Colonic mucosa (tissue), 4 donors: Measurements from ENCODE around the gene STOML2. TPM values are rescaled to one million over a fixed set of nuclear protein-coding genes. Genes with fewer than 3 reads are reported as not detected.

Source experiments
- DNase-seq: peaks from one replicate; pipeline ENCODE4 v3.0.0-alpha.2; 2020
- H3K27ac ChIP-seq: fragments of 200-600 bp; one replicate; pipeline ENCODE4 v1.8.0; 2021
- H3K27me3 ChIP-seq: fragments of 200-600 bp; one replicate; pipeline ENCODE4 v1.8.0; 2021
- H3K36me3 ChIP-seq: fragments of 200-600 bp; one replicate; pipeline ENCODE4 v1.8.0; 2021
- H3K4me1 ChIP-seq: fragments of 200-600 bp; one replicate; pipeline ENCODE4 v1.8.0; 2021; ENCODE audit warnings: mild to moderate bottlenecking
- H3K4me3 ChIP-seq: fragments of 200-600 bp; one replicate; pipeline ENCODE4 v1.8.0; 2021
- H3K9ac ChIP-seq, 2 donors: one replicate each; pipeline ENCODE4 v1.7.0; 2013; ENCODE audit warnings: control low read depth in 2 of 2, low read depth in 2 of 2, low read length in 2 of 2
- H3K9me3 ChIP-seq: fragments of 200-600 bp; one replicate; pipeline ENCODE4 v1.8.0; 2021
- CTCF ChIP-seq: fragments of 200-600 bp; IDR thresholded peaks from one replicate; pipeline ENCODE4 v1.8.0; 2022; ENCODE audit warnings: antibody characterized with exemption, mild to moderate bottlenecking
- intact Hi-C: fragments of 100-400 bp; cut with DNase I; formaldehyde crosslinking; loops from one replicate; pipeline ENCODE4 v1.14.1; 2022
- total RNA-seq, 2 donors: library from RNA; stranded (reverse); fragmentation: NEBNext Ultra II Directional in 1 of 2; extraction: Animal tissue kit (Norgen Biotek cat#: 25700) in 1 of 2; gene quantifications; one replicate each; pipeline ENCODE4 v1.2.1, GENCODE V29; 2021
- donor health status: healthy.
- donor health status: DM: no; HTN: no; CAD: no.
- donor health status: DM: no; HTN: no; CAD: no.

Gene STOML2
- total RNA-seq, 2 donors from 2014 or later = 111 to 233 TPM

GRCh38 chr9:35091536-35091935 lies 11.4 kb downstream of the STOML2 start:
- Histone ChIP-seq H3K9ac (no peak overlapping the region), H3K4me1 (no peaks in the 10 kb centered on the region), H3K27me3 (no peaks in the 10 kb centered on the region), H3K36me3 (no peaks in the 10 kb centered on the region), H3K27ac (no peak overlapping the region), H3K4me3 (no peak overlapping the region), H3K9me3 (no peaks in the 10 kb centered on the region)
- DNase-seq = no peak
- no peak for TF ChIP-seq CTCF
- intact Hi-C loops = loop anchor here (10.0 kb wide), 1 partner anchor 187 kb away; no protein-coding TSS in a partner anchor

DNA sequence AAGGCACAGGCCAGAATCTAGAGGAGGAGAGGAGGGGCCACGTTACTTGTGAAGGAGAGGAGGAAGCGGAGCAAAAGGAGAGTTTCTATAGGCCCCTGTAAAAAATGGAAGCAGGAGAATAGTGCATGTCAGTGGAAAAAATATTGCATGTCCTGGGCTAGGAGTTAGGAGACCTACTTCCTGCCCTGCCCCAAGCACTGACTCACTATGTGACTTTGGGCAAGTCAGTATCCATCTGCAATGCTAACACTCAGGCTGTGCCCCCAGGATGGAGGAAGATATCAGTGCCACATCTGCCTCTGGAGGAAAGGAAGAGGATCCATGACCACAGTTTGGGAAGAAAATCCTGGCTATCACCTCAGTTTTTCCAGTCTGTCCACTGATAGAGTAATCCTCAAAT lies 13.5 kb downstream of the STOML2 start:
- no peak overlapping the region for H3K27ac ChIP-seq
- no peak overlapping the region for H3K9ac ChIP-seq
- no peaks in the 10 kb centered on the region for H3K9me3 ChIP-seq
- H3K4me3 ChIP-seq = no peak overlapping the region
- no peaks in the 10 kb centered on the region for H3K27me3 ChIP-seq
- intact Hi-C loops = no loop called here
- H3K4me1 ChIP-seq = no peaks in the 10 kb centered on the region
- no peaks in the 10 kb centered on the region for H3K36me3 ChIP-seq
- TF ChIP-seq CTCF = no peak
- no peak for DNase-seq

DNA sequence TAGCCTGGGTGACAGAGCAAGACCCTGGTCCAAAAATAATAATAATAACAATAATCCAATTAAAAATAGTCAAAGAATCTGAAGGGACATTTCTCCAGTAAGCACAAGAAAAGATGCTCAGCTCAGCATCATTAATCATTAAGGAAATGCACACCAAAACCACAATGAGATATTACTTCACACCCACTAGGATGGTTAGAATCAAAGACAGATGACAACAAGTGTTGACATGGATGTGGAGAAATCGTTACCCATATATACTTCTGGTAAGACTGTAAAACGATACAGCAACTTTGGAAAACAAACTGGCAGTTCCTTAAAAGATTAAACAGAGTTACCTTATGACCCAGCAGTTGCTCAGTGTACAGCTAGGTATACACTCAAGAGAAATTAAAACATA lies 17.9 kb downstream of the STOML2 start:
- TF ChIP-seq CTCF = no peak
- Histone ChIP-seq H3K36me3 (no peaks in the 10 kb centered on the region), H3K9ac (no peak overlapping the region), H3K4me1 (no peaks in the 10 kb centered on the region), H3K27me3 (no peaks in the 10 kb centered on the region), H3K9me3 (no peaks in the 10 kb centered on the region), H3K27ac (no peak overlapping the region), H3K4me3 (no peak overlapping the region)
- intact Hi-C loops = no loop called here
- no peak for DNase-seq

- no peaks in the 10 kb centered on the region for H3K27me3 ChIP-seq
- TF ChIP-seq CTCF = no peak
- no peaks in the 10 kb centered on the region for H3K9me3 ChIP-seq
- peak; percentile 95 for DNase-seq
- intact Hi-C loops = no loop called here
- peak within 1 kb of the TSS; percentile 48 to 76 for H3K9ac ChIP-seq
- peak within 1 kb of the TSS; percentile 89 for H3K4me3 ChIP-seq
- peak within 1 kb of the TSS; percentile 84 for H3K27ac ChIP-seq
- no peaks in the 10 kb centered on the region for H3K36me3 ChIP-seq
- peaks cover 6% of the 10 kb centered on the region for H3K4me1 ChIP-seq
Measured at GRCh38 chr9:35079426-35080341, 23.2 kb downstream of the STOML2 start, which contains the start of gene FANCG. Gene FANCG (minus strand): TSS chr9:35079942. CDS start chr9:35079524, 418 bp downstream.

DNA sequence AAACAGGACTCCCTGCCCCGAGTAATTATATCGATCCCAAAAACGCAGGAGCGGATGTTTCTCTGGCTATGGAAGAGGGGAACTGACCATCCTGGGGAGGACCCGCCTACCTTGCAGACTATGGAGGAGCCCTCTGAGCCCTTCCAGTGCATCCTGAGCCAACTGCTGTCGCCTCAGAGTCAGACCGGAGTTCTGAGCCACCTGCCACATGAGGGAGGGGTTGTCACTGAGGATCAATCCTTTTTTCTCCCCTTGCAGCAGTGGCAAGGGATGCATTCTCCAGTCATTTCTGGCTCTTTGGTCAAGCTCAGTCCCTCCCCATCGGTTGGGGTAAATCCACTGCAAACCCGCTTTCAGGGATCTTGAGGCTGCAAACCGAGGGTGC lies 23.9 kb downstream of the STOML2 start:
- no peaks in the 10 kb centered on the region for H3K27me3 ChIP-seq
- peak overlapping the region; percentile 89 for H3K4me3 ChIP-seq
- intact Hi-C loops = no loop called here
- H3K27ac ChIP-seq = peak overlapping the region; percentile 84
- H3K9ac ChIP-seq = peak overlapping the region; percentile 48 to 76
- DNase-seq = no peak
- H3K36me3 ChIP-seq = no peaks in the 10 kb centered on the region
- H3K4me1 ChIP-seq = peaks cover 6% of the 10 kb centered on the region
- no peaks in the 10 kb centered on the region for H3K9me3 ChIP-seq
- no peak for TF ChIP-seq CTCF
